ENCODE results near the gene MTX2.
A peak's percentile ranks its signal among the peaks of the same experiment; 100 is the strongest.

The MTX2 gene

DNA sequence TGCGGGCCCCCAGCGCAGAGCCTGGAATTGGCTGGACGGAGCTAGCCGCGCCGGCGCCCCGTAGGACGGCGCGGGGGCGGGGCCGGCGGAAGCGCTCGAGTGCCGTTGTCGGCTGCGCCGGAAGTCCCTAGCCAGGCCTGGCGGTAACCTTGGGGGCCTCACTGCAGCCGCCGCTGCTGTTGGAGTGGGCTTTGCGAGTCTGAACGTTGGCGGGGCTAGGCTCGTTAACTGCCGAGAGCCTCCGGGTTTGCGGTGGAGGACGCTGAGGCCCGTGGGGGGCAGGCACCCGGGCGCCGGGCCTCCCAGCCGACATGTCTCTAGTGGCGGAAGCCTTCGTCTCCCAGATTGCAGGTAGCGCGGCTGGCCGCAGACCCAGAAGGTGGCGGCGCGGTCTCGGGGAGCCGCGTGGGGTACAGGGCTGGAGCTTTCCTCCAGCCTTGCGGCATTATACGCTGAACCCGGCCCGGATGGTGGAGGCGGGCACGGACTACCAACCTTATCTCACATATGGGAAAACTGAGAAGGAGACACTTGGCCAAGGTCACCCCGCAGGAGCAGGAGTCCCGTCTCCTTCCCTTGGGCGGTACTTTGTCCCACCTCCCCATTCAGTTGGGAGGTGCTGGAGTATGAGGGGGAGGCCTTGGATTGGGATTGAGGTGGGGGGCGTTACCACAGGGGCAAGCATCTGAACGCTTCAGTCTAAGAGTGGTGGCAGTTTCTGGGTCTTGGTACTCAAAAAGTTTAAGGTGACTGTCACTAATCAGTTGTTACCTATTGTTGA lies at the start of gene MTX2:
MTX2 (plus strand) TSS at position 124 of the 781 bp plus-strand sequence; CDS start at position 312, 188 bp downstream.
- peak; percentile 58 for DNase-seq

DNA sequence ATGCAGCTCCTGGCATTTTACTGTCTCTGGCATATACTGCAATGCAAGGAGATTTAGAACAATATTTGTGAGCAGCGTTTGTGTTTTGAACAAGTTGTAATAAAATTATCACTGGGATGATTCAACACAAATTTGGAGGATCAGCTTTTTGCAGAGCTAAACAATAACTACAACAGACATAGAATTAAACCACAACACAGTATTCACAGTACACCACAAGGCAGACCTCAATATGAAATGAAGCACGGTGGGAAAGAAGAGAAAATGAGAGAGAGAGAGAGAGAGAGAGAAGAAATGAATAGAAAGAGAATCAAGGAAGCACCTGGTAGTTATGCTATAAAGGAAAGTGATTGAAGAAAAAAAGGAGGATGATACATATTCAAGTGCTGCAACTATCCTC lies 41.4 kb upstream of the MTX2 start:
- no peak for DNase-seq

GRCh38 chr2:176234156-176234555 lies 35.1 kb upstream of the MTX2 start:
- DNase-seq, result no peak

- DNase-seq, result no peak
These were observed 34.3 kb upstream of the MTX2 start for GRCh38 chr2:176234940-176235339.

- no peak for DNase-seq
These were observed 31.8 kb upstream of the MTX2 start for GRCh38 chr2:176237456-176237855.

DNA sequence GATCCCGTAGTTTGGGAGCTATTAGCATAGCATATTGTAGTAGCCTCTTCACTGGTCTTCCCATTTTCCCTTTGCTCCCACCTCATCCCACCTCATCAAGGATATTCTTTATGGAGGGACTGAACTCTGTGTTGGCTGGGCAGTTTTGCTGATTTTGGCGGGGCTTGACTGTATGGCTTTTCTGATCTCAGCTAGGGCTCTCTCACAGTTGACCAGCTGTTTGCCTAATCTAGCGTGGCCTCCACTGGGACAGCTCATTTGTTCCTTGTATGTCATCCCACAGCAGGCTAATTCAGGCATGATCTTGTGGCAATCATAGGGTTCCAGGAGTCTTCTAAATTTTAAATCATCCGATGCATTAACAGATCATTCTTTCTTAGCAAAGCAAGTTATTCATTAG lies 30.2 kb upstream of the MTX2 start:
- no peak for DNase-seq

DNA sequence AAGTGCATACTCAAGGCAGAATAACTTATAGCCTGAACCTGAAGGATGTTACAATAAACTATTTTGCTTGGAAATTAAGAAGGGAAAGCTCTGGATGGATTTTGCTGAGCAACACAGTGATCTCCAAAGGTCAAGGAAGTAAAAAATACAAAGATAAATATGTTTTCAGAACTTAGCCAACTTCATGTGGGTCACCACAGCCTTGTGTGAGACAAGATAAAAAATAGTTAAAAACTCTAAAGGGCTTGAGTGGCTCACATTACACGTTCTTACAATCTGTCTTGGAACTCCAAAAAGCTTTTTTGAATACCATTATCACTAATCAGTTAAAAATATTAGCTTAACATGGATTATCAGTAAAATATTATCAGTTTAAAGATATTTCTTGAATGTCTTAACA lies 28.9 kb upstream of the MTX2 start:
- DNase-seq, result no peak

- DNase-seq, result no peak
These were observed 27.0 kb upstream of the MTX2 start for GRCh38 chr2:176242276-176242675.

GRCh38 chr2:176246331-176246730 lies 22.9 kb upstream of the MTX2 start:
- DNase-seq, result no peak

DNA sequence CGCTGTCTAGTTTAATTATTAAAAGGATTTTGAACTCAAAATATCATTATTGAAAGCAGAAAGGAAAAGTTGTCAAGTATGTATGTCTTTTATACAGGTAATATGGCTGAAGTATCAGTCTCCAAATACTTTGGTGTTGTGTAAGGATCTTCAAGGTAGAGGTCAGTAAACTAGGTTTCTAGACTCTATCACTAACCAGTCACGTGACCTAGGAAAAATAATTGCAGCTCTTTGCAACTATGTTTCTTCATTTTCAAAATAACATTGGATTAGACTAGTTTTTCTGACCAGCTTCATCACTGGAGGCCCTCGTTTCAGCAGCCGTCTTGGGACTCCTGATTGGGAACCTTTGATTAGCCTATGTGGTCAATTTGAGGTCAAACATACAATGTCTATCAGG lies 21.4 kb upstream of the MTX2 start:
- DNase-seq, result no peak

DNA sequence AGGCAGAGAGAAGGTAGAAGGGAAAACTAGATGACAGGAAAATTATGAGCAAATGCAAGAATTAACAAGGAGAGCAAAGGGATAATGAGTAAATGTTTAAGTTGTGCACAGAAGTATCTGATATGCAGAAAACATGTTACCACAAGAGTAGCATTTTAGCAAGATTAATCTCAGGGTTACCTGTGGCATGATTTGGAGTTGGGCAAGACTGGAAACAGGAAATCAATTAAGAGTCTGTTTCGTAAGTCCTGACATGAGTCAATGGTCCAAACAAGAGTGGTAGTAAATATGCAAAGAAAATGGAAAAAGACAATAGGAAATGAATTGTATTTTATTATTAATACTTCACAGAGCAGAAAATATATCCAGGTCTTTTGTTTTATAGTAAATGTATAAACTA lies 17.3 kb upstream of the MTX2 start:
- DNase-seq, result peak; percentile 1

DNA sequence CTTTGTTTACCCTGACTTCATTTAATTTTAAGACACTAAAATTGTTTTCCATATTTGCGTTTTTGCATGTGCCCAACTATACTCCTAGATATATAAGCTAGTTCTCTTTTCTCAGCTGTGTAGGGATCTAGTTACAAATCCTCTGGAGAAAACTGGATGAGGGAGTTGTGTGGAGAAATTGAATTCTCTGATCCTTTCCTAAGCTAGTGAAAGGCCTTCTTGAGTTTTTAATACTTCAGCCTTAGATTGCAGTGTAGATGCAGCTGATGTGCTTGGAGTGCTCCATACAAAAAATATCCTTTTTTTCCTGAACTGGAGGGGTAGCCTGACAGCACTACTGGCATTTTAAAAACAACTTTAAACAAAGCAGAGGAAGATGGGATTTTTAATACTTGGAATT lies 8.6 kb upstream of the MTX2 start:
- DNase-seq, result no peak

- peak; percentile 12 for DNase-seq
These were observed 8.1 kb upstream of the MTX2 start for GRCh38 chr2:176261136-176261535.

DNA sequence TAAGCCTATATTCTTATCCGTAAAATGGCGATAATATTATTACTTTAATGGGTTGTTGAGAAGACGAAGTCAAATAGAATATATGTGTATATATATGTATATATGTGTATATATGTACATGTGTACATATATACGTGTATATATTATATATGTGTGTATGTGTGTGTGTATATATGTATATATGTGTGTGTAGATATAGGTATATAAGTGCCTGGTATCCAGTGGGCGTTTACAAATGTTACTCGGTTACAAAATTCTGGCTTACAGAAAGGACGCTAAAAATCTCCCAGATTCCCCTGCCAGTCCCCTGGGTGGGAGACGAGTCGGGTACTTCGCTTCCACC lies 295 bp upstream of the MTX2 start:
- DNase-seq, result no peak

- DNase-seq, result no peak
These were observed 983 bp downstream of the MTX2 start for GRCh38 chr2:176270100-176270750.

- no peak for DNase-seq
These were observed 3.7 kb downstream of the MTX2 start for GRCh38 chr2:176272870-176273459.

GRCh38 chr2:176278927-176279326 lies 9.7 kb downstream of the MTX2 start:
- no peak for DNase-seq

GRCh38 chr2:176280156-176280555 lies 10.9 kb downstream of the MTX2 start:
- no peak for DNase-seq

GRCh38 chr2:176280867-176281658 lies 11.8 kb downstream of the MTX2 start:
- peak; percentile 4 for DNase-seq

- no peak for DNase-seq
These were observed 14.2 kb downstream of the MTX2 start for GRCh38 chr2:176283291-176284068.

DNA sequence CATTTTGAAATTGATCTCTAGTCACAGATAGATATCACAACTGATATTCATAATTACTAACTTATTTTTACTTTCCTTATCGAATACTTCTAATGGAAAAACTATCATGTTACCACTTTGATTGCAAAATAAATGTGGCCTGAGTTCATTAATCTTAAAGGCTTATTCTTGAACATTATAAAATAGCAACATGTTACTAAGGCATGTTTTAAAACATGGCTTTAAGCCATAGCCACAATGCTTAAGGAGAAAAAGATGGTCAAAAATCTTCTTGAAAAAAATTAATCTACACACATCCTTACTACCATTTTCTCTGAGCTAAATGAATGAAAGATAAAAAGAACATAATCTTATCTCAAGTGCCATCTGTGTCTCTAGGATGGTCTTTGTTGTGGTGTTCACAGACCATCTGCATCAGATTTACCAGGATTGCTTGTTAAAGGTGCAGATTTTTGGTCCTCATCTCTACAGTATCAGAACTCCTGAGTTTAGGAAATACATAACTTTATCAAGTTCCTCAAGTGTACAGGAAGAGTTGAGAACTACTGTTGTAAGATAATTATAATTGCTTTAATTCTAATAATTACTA lies 15.3 kb downstream of the MTX2 start:
- DNase-seq, result no peak

GRCh38 chr2:176285321-176285720 lies 16.1 kb downstream of the MTX2 start:
- DNase-seq, result no peak
